Brain microvascular endothelial cell (primary cell): ENCODE results near the gene TESK2.

ENCODE experiments used
- DNase-seq: peaks from one replicate; pipeline ENCODE4 v3.0.0-alpha.2; 2020
- H3K27ac ChIP-seq: fragments of 250-450 bp; sonication (Bioruptor Pico); 2 replicates; pipeline ENCODE4 v1.5.1; 2020; ENCODE audit warnings: mild to moderate bottlenecking, moderate library complexity
- H3K27me3 ChIP-seq: fragments of 250-450 bp; sonication (Bioruptor Pico); replicated peaks from 2 replicates; pipeline ENCODE4 v1.5.1; 2020; ENCODE audit warnings: mild to moderate bottlenecking
- H3K36me3 ChIP-seq: fragments of 250-450 bp; sonication (Bioruptor Pico); replicated peaks from 2 replicates; pipeline ENCODE4 v1.5.1; 2020; ENCODE audit warnings: mild to moderate bottlenecking
- H3K4me3 ChIP-seq: 2 replicates; pipeline ENCODE4 v1.5.1; 2011; ENCODE audit warnings: low read depth, mild to moderate bottlenecking, control low read depth, low read length, moderate library complexity
- in situ Hi-C: cut with HindIII; loops from 2 replicates; pipeline ENCODE4 v1.10.0; 2017; ENCODE audit warnings: low sequenced_read_pairs, low pct_ligation_motif_present
- TF ChIP-seq, protein P1 (sequence below): IDR thresholded peaks from 2 replicates; pipeline ENCODE4 v1.5.1; 2011; ENCODE audit warnings: low read depth, mild to moderate bottlenecking, moderate library complexity, low read length, control low read depth, inconsistent platforms; ENCODE audit errors: missing control alignments

The TESK2 gene

DNA sequence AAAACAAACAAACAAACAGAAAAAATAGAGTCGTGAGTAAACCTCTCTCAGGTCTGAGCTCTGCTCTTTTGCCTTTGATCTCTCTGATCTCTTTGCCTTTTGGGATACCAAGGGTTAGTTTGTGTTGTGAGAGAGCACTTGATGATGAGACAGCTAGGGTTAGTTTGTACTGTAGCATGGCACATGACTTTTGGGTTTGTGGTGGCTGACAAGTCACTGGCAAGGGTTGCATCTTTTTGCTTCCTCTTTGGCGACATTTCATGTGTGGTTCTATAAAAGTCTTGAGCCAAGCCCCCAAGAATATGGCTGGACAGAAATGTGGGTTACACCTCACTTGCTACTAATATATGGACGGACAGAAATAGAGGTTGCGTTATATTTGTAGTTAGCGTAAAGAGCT is 60.5 kb downstream of the TESK2 start:
- TF ChIP-seq, protein P1, sequence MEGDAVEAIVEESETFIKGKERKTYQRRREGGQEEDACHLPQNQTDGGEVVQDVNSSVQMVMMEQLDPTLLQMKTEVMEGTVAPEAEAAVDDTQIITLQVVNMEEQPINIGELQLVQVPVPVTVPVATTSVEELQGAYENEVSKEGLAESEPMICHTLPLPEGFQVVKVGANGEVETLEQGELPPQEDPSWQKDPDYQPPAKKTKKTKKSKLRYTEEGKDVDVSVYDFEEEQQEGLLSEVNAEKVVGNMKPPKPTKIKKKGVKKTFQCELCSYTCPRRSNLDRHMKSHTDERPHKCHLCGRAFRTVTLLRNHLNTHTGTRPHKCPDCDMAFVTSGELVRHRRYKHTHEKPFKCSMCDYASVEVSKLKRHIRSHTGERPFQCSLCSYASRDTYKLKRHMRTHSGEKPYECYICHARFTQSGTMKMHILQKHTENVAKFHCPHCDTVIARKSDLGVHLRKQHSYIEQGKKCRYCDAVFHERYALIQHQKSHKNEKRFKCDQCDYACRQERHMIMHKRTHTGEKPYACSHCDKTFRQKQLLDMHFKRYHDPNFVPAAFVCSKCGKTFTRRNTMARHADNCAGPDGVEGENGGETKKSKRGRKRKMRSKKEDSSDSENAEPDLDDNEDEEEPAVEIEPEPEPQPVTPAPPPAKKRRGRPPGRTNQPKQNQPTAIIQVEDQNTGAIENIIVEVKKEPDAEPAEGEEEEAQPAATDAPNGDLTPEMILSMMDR = no peak
- in situ Hi-C loops = no loop called here

DNA sequence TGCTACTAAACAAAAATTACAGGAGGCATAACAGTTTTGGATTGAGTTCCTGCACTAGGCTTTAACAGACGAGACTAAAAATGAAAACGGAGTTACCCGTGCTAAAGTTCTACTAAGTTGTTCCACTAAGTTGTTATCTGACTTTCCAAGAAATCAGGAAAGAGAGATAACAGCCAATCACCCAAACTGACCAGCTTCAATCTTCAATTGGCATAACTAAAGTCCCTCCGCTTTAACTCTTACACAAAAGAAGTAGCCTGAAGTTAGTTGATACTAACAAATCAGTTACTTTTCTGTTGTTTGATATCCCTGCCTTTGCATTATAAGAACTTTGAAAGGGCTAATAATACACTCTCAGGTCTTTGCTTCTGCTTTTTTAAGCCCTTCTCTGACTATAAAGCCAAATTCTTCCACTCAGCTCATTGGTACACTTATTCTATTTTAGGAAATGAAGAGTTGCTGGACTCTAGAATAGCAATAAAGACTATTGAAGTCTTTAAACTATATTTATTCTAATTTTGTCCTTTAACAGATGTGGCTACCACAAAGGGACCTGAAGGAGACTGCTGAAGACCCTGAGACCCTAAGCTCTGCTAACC is 61.3 kb downstream of the TESK2 start:
- Histone ChIP-seq H3K4me3 (no peak overlapping the region), H3K36me3 (no peaks in the 10 kb centered on the region), H3K27ac (no peak overlapping the region), H3K27me3 (no peaks in the 10 kb centered on the region)
- no peak for DNase-seq
- in situ Hi-C loops = no loop called here
- TF ChIP-seq, protein P1 = no peak

More for the DNA sequence above, 60.5 kb downstream of the TESK2 start:
- no peaks in the 10 kb centered on the region for H3K27me3 ChIP-seq
- H3K4me3 ChIP-seq = no peak overlapping the region
- H3K27ac ChIP-seq = no peak overlapping the region
- H3K36me3 ChIP-seq = no peaks in the 10 kb centered on the region
- no peak for DNase-seq

DNA sequence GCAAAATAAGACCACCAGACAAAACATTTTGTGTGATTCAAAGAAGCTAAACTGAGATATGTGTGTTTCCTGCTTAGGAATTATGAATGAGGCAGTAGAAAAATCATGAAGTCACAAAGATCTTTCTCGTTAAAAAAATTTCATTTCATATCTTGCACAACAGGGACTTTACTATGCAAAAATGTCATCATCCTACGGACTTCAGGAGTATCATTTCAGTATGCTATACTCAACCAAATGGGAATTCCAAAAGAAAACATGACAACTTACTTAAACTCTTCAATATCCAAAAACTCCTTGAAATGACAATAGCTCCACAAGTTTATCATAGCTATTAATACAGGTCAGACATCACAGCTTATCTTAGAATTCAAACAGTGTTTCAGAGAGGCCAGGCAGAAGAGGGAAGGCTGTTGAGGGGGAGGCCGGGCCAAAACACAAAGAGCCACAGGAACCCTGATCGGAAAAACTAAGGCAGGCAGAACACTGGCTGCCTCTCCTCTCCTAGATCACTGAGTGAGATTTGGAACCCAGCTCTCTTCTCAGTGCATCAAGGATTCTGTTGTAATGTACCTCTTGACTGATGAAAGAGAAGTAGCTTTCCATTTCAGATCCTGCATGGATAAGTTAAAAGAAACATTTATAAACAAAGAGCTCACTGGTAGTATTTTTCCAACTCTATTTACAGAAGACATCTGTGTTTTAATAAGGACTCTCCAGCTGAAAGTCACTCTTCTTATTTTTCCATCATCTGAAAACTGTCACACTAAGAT is 66.9 kb downstream of the TESK2 start:
- Histone ChIP-seq H3K27me3 (no peaks in the 10 kb centered on the region), H3K27ac (no peak overlapping the region), H3K36me3 (no peaks in the 10 kb centered on the region), H3K4me3 (no peak overlapping the region)
- no peak for DNase-seq
- TF ChIP-seq, protein P1 = no peak
- in situ Hi-C loops = no loop called here

DNA sequence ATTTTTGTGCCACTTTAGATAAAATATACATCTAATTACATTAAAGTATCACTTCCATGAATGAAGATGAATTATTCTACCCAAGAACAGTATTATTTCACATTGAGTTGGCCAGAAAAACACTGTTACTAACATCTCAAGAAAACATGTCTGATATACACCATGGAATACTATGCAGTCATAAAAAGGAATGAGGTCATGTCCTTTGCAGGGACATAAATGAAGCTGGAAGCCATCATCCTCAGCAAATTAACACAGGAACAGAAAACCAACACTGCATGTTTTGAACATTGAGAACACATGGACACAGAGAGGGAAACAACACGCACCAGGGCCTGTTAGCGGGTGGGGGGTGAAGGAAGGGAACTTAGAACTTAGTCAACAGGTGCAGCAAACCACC is 69.0 kb downstream of the TESK2 start:
- in situ Hi-C loops = no loop called here
- no peaks in the 10 kb centered on the region for H3K27me3 ChIP-seq
- H3K36me3 ChIP-seq = no peaks in the 10 kb centered on the region
- TF ChIP-seq, protein P1 = no peak
- H3K4me3 ChIP-seq = no peak overlapping the region
- H3K27ac ChIP-seq = no peak overlapping the region
- DNase-seq = no peak

DNA sequence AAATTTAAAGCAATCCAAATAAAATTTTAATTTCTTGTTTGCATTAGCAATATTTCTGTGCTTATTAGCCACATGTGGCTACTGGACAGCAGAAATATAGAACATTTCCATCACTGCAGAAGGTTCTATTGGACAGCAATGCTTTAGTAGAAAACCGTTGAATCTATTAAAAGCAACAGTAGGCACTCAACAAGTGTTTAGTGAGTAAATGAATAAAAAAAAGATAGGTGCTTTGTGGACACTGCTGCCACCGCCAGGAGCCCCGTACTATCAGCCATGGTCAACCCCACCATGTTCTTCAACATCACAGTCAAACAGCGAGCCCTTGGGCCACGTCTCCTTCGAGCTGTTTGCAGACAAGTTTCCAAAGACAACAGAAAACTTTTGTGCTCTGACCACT is 76.2 kb downstream of the TESK2 start:
- DNase-seq = no peak

More for the DNA sequence above, 76.2 kb downstream of the TESK2 start:
- in situ Hi-C loops = no loop called here
- Histone ChIP-seq H3K36me3 (no peaks in the 10 kb centered on the region), H3K27ac (no peak overlapping the region), H3K4me3 (no peak overlapping the region), H3K27me3 (no peaks in the 10 kb centered on the region)
- TF ChIP-seq, protein P1 = no peak
